HG03064 (cell line): Measurements from ENCODE around the gene MROH8.

Source experiments
- ATAC-seq: cut with Tn5 transposase; IDR thresholded peaks from one replicate; pipeline ENCODE4 v1.9.1; 2021; ENCODE audit warnings: low read depth; ENCODE audit not compliant: unreplicated experiment

Gene MROH8

DNA sequence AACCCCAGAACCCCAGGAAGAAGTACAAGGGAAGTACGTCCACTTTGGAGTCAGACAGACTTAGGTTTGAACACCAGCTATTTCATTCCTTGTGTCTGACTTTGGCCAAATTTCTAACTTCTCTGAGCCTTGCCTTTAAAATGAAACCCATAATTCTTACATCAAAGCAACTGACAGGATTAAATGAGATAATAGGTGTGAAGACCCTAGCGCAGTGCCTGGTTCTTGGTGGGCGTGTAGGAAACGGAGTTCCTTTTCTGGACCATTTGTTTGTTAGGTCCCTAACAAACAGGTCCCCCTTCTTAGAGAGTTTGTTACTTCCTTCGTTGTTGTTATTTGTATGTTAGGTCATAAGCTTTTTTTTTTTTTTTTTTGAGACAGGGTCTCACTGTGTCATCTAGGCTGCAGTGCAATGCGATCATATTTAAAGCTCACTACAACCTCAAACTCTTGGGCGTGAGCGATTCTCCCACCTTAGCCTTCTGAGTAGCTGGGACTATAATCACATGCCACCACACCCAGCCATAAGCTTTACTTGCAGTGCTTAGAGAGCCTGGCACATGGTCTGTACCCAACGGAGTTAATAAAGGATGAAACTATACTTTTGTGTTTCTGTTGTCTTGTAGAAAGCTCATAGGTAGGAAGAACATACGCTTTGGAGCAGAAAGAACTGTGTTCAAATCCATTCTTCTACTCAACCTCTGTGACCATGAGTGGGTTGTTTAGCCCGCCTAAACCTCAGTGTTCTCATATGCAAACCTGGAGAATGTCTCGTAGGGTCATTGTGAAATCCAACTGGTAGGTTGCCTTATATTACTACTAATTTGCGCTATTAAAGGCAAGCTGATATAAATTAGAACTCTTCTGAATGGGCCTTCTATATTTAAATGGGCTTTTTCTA lies 21.8 kb upstream of the MROH8 start:
- no peak for ATAC-seq

GRCh38 chr20:37200376-37200775 lies 21.0 kb upstream of the MROH8 start:
- no peak for ATAC-seq

GRCh38 chr20:37198932-37199660 lies 19.7 kb upstream of the MROH8 start:
- ATAC-seq: no peak

DNA sequence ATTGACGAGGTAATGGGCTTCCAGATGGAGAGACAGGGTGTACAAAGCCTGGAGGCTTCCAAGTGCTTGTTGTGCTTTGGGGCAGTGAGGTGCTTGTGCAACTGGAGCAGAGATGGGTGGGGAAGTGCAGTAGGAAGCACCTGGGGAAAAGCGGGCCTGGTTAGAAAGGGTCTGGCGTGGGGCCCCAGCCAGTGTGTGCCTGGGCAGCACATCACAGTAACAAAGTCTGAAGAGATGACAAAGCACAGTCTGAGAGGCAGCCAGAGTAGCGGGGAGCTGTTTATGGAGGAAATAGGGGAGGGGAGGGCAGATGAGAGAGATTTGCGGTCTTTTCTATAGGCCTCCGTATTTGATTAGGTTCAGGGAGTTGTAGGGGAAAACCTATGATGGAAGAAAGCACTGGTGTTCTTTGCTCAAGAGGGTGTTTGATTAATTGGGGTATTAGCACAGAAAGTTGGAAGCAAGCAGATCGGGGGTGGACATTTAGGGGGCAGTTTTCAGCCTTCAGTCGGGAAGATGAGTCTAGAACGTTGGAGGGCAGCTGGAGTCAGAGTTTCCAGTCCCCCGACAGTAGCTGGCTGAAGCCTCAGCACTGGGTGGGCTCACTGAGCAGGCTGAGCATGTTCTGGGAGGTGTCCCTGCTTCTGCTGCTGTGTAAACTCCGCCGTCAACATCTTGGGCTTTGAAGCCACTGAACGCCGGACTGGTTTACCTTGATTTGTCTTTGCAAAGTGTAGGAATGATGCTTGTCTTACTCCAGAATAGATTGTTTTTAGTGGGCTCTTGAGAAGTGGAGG lies 15.5 kb upstream of the MROH8 start:
- no peak for ATAC-seq

- no peak for ATAC-seq
These were observed 14.5 kb upstream of the MROH8 start for GRCh38 chr20:37193821-37194220.

- ATAC-seq: no peak
These were observed 13.9 kb upstream of the MROH8 start for GRCh38 chr20:37193226-37193625.

DNA sequence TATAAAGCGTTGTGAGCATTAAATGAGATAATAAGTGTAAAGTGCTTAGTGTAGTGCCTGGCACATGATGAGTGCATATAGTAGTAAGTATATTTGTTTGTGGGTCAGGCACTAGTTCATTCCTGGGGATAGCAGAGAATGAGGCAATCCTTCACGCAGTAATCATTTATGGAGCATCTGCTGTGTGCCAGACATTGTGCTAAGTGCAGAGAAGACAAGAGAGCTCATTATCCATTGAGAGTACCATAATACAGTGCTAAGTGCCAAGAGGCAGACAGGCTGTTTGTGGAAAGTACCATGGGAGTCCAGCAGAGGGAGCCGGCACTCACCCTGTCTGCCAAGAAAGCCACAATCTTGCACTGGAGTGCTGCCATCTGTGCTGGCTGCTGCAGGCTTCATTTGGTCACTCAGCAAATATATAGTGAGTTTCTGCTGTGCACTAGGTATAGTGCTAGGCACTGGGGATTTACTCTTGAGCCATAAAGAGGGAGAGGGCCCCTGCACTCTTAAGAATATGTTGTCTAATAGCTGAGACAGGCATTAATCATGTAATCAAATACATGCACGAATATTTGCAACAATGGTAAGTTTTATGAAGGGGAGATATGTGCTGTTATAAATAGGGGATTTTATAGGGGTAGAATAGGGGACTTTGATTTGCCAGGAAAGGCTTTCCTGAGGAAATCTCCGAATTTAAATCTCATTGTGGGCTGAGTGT lies 12.9 kb upstream of the MROH8 start:
- no peak for ATAC-seq

DNA sequence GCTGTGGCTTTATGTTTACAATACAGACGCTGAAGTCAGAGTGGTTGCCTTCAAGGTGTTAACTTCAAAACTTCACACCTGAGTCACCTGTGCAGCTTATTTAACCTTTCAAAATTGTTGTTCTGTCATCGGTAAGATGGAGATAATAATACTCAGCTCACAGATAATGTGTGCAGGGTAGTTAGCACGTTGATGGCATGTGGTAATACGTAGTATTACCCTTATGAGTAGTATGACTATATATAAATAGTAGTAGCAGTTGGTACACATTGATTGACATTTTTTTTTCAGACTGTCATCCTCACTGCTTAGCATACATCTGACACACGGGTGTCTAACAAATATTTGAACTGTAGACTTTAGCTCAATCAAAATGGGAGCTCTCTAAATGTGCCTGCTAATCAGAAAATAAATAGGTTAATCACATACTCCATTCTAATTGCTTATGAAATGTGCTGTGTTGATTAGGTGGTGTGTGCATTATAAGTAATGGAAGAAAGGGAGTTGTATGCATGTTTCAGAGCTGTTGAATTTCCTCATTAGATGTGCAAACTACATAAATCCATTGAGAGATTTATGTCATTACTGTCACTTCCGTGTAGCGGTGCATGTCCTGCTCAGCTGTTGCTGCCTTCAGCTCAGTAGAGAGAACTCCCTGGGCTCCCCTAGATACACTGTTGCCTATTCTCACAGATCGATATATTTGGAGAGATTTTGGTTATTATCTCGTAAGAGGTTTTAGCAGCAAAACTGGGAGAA lies 11.2 kb upstream of the MROH8 start:
- ATAC-seq: no peak

DNA sequence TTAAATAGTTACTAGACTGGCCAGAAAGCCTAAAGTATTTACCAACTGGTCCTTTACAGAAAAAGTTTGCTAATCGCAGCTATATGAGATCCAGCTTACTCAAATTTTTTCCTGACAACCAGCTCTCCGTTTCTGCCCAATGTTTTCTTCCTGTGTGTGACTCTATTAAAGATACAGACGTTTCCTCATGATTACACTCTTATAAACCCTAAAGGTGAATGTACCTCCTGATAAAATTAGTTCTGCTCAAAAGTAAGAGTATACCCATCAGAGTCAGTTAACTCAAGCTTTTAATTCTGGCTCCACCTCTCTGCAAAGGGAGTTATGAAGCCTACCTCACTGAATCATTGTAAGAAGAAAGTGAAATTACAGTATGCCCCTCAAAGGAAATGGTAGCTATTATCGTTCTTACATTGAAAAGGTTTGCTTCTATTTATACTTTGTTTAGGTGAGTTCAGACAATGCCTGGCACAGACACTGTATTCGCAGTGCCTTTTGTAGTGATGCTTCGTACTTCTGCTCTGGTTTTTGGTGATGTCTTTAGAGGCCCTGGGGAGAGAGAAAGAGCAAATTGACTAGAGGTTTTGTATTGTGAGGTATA lies 10.2 kb upstream of the MROH8 start:
- ATAC-seq: no peak

GRCh38 chr20:37188787-37189186 lies 9.4 kb upstream of the MROH8 start:
- ATAC-seq: no peak

DNA sequence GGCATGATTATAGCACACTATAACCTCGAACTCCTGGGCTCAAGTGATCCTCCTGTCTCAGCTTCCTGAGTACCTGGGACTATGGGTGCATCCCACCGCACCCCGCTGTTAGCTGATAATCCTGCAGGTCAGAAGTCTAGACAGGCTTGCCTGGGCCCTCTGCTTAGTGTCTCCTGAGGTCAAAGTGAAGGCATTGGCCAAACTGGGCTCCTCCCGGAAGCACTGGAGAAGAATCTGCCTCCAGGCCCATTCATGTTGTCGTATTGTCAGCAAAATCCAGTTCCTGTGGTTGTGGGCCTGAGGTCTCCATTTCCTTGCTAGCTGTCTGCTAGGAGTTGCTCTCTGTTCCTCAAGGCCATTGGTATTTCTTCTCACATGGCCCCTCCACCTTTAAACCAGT lies 6.3 kb upstream of the MROH8 start:
- no peak for ATAC-seq

- no peak for ATAC-seq
These were observed 556 bp upstream of the MROH8 start for GRCh38 chr20:37179683-37180524.

- no peak for ATAC-seq
These were observed 6.5 kb downstream of the MROH8 start for GRCh38 chr20:37172836-37173235.

- ATAC-seq: no peak
These were observed 12.5 kb downstream of the MROH8 start for GRCh38 chr20:37166867-37167266.

DNA sequence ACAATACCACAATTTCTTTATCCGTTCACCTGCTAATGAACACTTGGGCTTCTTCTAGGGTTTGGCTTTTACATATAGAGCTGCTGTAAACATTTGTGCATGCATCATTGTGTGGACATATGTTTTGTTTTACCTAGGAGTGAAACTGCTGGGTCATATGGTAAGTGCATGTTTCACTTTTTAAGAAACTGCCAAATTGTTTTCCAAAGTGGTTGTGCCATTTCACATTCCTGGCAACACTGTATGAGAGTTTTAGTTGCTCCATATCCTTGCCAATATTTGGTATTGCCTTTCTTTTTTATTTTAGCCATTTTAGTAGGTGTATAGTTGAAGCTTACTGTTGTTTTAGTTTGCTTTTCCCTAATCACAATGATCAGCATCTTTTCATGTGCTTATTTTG lies 14.3 kb downstream of the MROH8 start:
- no peak for ATAC-seq

DNA sequence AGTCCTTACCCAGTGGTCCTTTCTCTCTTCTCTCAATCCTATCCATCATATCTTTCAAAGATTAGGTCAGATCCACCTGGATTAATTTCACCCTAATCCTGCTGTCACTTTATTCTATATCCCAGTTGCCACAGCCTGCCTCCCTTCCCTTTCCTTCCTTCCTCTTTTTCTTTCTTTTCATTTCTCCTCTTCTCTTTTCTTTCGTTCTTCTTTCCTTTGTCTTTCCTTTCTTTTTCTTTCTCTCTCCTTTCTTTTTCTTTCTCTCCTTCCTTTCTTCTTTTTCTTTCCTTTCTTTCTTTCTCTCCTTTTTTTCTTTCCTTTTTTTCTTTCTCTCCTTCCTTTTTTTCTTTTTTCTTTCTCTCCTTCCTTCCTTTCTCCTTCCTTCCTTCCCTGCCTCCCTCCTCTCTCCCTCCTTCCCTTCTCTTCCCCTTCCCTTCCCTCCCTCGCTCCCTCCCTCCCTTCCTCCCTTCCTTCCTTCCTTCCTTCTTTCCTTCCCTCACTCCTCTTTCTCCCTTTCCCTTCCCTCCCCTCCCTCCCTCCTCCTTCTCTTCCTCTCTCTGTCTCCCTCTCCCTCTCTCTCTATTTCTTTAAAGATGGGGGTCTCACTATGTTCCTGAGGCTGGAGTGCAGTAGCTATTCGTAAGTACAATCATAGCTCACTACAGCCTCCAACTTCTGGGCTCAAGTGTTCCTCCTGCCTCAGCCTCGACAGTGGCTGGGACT lies 15.4 kb downstream of the MROH8 start:
- no peak for ATAC-seq

- no peak for ATAC-seq
These were observed 16.7 kb downstream of the MROH8 start for GRCh38 chr20:37162646-37163045.
